NK-92 (cell line): Measurements from ENCODE around the gene BTNL2.
"Not testable (repeated sequence)": the region's sequence is repeated elsewhere in the genome, so short reads cannot be mapped to it uniquely, and the experiment has no call there.

ENCODE experiments used
- DNase-seq: peaks from one replicate; lab custom pipeline; 2025; ENCODE audit not compliant: unreplicated experiment; lab: John Stamatoyannopoulos, UW

Gene BTNL2, protein sequence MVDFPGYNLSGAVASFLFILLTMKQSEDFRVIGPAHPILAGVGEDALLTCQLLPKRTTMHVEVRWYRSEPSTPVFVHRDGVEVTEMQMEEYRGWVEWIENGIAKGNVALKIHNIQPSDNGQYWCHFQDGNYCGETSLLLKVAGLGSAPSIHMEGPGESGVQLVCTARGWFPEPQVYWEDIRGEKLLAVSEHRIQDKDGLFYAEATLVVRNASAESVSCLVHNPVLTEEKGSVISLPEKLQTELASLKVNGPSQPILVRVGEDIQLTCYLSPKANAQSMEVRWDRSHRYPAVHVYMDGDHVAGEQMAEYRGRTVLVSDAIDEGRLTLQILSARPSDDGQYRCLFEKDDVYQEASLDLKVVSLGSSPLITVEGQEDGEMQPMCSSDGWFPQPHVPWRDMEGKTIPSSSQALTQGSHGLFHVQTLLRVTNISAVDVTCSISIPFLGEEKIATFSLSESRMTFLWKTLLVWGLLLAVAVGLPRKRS

GRCh38 chr6:32406857-32407256 lies at the start of gene BTNL2:
BTNL2 (minus strand) TSS chr6:32407181; CDS start chr6:32407123, 58 bp downstream.
- no peak for DNase-seq

DNA sequence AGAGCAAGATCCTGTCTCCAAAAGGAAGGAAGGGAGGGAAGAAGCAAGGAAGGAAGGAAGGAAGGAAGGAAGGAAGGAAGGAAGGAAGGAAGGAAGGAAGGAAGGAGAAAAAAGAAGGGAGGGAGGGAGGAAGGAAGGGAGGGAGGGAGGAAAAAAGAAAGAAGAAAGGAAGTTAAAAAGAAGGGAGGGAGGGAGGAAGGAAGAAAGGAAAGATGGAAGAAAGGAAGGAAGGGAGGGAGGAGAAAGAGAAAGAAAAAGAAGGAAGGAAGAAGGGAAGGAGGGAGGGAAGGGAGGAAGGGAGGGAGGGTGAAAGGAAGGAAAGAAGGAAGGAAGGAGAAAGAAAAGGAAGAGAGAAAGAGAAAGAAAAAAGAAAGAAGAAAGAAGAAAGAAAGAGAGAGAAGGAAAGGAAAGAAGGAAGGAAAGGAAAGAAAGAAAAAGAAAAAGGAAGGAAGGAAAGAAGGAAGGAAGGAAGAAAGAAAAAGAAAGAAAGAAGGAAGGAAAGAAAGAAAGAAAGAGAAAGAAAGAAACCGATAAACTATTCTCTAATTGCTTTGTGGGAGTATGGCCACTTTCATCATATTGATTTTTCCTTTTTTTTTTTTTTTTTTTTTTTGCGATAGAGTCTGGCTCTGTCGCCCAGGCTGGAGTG lies 42.2 kb upstream of the BTNL2 start:
- DNase-seq: no peak

DNA sequence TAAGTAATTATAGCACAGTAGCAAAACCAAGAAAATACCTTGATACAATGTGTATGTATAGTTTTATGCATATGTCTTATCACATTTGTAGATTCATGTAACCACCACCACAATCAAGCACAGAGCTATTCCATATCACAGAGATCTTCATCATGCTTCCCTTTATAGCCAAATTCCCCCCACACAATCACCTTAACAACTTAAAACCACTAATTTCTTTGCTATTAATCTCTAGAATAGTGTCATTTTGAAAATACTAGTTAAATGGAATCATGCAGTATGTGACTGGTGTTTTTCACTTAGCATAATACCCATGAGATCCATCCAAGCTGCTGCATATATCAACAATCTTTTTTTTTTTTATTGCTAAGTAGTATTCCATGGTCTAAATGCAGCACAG lies 41.0 kb upstream of the BTNL2 start:
- no peak for DNase-seq

DNA sequence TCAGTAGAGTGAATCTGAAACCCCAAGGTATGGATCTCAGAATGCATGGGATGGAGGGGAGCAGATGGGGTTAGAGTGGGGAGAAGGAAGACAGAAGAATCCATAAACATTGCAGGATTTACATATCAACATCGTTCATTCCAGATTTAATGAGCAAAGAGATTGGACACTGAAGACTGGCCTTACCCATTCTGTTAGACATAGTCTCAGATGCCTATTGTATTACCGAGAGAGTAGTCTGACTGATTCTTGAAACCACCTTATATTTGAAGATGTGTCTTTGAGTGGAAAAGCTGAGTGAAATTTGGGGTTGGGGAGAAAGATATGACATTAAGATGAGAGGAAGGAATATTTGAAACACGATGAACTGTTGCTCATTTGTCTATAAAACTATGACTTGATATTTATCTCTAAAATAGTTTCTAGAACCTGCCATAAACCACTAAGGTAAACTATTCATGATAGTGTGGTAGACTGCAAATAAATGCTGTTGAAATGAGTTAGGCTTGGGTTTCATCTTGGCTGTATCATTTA lies 38.4 kb upstream of the BTNL2 start:
- DNase-seq: no peak

DNA sequence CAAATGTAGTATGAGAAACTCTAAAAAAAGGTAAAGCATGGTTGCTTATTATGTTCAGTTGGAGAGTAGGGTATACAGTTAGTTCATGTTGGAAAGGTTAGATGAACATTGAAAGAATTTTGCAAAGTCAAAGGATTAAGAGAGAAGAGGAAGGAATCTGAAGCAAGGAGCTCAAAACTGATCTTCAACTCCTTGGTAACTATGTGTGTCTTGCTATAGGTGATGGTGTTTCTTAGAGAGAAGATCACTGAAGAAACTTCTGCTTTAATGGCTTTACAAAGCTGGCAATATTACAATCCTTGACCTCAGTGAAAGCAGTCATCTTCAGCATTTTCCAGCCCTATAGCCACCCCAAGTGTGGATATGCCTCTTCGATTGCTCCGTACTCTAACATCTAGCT lies 37.5 kb upstream of the BTNL2 start:
- no peak for DNase-seq

DNA sequence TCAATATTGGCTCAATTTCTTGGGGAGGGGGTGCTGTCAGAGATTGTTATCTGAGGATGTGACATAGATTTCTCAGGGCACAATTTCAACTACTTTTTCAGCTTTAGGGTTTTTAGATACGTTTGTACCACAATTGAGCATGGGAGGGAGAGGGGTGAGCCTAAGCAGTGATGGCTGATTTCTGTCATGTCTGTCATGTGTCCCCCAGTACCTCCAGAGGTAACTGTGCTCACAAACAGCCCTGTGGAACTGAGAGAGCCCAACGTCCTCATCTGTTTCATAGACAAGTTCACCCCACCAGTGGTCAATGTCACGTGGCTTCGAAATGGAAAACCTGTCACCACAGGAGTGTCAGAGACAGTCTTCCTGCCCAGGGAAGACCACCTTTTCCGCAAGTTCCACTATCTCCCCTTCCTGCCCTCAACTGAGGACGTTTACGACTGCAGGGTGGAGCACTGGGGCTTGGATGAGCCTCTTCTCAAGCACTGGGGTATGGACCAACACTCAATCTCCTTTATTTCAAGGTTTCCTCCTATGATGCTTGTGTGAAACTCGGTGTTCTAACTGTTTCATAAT lies 36.1 kb upstream of the BTNL2 start:
- DNase-seq: no peak

- DNase-seq: no peak
Observed at GRCh38 chr6:32442243-32442667, 35.3 kb upstream of the BTNL2 start.

- DNase-seq: no peak
Observed at GRCh38 chr6:32439602-32440214, 32.7 kb upstream of the BTNL2 start, which contains the start of gene HLA-DRA. HLA-DRA (plus strand) TSS chr6:32439887; CDS start chr6:32439951, 64 bp downstream.

DNA sequence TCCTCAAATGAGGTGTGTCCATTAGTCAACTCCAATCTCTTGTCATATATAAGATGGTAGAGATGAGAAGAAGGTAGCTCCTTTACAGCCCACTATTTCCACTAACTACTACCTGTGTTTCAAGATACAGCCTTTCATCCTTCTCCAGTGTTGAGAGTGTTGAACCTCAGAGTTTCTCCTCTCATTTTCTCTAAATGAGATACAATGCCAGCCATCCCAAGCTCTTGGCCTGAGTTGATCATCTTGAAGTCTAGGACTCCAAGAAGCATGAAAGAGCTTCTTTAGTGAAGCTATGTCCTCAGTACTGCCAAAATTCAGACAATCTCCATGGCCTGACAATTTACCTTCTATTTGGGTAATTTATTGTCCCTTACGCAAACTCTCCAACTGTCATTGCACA lies 32.2 kb upstream of the BTNL2 start:
- no peak for DNase-seq

GRCh38 chr6:32436995-32437836 lies 30.2 kb upstream of the BTNL2 start:
- no peak for DNase-seq

GRCh38 chr6:32436186-32436585 lies 29.2 kb upstream of the BTNL2 start:
- DNase-seq: no peak

- DNase-seq: not testable (repeated sequence)
Observed at GRCh38 chr6:32433950-32434349, 27.0 kb upstream of the BTNL2 start.

- no peak for DNase-seq
Observed at GRCh38 chr6:32432050-32432450, 25.1 kb upstream of the BTNL2 start.

DNA sequence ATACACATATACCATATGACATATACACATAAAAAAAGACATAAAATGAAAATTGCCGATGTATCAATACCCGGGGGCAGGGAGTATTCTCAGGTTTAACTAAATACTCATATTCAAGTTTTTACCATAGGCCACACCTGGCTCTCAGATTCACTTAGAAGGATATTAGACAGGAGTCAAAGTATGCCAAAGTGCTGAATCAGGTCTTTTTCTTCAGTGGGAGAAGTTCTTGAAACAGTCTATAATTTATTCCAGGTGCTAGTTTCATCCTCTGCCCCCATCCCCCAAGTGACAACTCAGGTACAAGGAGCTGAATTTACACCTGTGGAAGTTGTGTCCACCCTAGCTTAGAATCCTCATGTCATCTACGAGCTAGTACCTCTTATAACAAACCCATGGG lies 24.2 kb upstream of the BTNL2 start:
- DNase-seq: no peak

- DNase-seq: no peak
Observed at GRCh38 chr6:32430179-32430578, 23.2 kb upstream of the BTNL2 start.

DNA sequence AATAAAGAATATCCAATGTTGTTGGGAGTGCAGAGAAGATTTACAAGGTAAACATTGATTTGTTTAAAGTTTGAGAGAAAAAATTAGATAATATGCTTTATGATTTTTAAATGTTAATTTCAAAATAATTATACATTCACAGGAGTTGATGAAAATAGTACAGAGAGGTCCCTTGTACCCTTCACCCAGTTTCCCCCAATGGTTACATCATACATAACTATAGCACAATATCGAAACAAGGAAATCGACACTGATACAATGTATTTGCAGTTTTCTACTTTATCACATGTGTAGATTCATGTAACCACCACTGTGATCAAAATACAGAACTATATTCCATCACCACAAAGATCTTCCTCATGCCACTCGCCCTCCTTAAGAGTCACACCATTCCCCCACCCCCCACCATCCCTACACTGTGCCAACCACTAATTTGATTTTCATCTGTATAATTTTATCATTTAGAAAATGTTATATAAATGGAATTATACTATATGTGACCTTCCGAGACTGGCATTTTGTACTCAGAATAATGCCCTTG lies 21.0 kb upstream of the BTNL2 start:
- no peak for DNase-seq

DNA sequence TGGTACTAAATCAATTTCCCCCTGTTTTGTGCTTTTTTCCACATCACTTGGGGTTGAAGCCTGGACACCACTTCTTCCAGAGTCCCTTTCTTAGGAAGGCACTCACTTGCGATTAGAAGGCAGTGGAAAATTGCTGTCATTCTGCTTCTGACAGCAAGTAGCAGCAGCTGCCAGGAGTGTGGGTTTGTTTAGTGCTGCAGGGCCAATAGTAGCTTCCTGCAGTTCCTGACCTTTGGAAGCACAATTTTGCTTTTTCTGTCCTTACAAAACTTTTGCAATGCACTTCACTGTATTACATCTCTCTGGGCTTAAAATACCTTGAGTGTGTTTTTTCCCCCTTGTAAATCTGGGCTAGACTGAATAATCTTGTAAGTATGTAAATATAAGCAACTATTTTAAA lies 20.2 kb upstream of the BTNL2 start:
- DNase-seq: no peak

DNA sequence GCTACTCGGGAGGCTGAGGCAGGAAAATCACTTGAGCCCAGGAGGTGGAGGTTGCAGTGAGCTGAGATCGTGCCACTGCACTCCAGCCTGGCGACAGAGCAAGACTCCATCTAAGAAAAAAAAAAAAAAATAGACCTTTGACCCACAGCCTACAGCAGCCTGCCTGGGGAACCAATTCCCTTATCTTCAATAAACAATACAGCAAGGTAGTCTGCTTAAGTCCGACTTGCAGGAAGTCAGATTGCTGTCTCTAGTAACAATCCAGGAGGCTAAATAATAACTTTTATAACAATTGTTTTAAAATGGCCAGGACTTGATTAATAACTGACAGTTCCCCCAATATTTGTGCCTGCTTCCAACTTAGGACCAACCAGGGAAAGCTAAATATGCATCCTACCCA lies 19.4 kb upstream of the BTNL2 start:
- DNase-seq: no peak

DNA sequence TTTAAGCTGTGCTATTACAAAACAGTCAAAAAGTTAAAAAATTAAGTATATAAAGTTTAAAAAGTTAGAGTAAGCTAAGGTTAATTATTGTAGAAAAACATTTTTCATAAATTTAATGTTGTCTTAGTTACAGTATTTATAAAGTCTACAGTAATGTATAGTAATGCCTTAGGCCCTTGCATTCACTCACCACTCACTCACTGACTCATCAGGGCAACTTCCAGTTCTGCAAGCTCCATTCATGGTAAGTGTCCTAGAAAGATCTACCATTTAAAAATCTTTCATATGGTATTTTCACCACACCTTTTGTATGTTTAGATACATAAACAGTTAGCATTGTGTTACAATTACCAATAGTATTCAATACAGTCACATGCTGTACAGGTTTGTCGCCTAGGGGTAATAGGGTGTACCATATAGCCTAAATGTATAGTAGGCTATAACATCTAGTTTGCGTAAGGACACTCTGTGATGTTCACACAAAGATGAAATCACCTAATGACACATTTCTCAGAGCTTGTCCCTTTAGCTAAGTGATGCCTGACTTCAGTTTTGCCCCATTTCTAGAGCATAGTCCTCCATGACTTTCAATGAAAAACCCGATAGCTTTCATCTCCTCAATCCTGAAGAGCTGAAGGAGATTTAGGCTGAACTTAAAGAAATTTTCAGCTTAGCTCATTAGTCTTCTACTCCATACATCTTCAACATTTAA lies 17.8 kb upstream of the BTNL2 start:
- DNase-seq: no peak
